Measurements from ENCODE around the gene DCAKD.

DCAKD gene

GRCh38 chr17:45022288-45022648, 29.2 kb downstream of the DCAKD start:
- no peak for DNase-seq (ENCODE audit: low read depth)
- TF ChIP-seq MYC (IDR thresholded peaks at IDR 0.05; ENCODE audit: low read depth, low read length), result no peak
- TF ChIP-seq CTCF (IDR thresholded peaks at IDR 0.05; ENCODE audit: low read depth, low read length), result no peak
- no peak for TF ChIP-seq MAX (IDR thresholded peaks at IDR 0.05; ENCODE audit: low read depth, low read length)
- no peak for TF ChIP-seq POLR2A (IDR thresholded peaks at IDR 0.05; ENCODE audit: extremely low read depth, insufficient read length)
- H3K4me3 ChIP-seq (ENCODE audit: low read depth, low read length), result no peak overlapping the region

DNA sequence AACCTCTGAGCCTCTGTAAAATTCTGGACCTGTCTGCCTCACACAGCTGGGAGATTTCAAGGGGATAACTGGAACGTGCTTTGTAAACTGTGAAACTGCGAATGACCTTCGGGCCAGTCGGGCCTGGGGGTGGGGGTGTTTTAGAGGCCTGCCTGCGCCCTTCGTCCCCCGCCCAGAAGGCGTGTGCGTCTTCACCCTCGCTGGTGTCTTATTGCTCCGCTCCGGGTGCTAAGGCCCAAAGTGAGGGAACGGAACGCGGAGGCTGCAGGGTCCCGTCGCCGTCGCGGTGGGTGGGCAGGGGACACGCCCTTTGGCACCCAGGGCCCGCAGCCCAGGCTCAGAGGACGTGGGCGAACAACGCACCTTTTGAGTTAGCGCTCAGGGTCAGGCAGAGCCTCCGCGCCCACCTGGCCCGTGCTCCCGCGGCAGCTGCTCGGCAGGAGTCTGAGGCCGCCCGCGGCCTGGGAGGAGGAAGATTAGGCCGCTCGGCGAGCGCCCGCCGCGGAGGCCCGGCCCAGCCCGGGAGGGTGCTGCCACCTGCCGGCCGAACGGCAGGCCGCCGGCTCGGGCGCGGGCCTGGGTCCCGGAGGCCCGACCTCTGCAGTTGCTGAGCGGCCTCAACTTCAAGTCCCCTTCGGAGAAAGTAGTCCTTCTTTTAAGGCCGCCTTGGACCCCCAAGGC, 29.7 kb downstream of the DCAKD start:
- no peak overlapping the region for H3K4me3 ChIP-seq (ENCODE audit: low read depth, low read length)
- peak; percentile 69 for DNase-seq (ENCODE audit: low read depth)
- TF ChIP-seq POLR2A (IDR thresholded peaks at IDR 0.05; ENCODE audit: extremely low read depth, insufficient read length), result no peak
- TF ChIP-seq MAX (IDR thresholded peaks at IDR 0.05; ENCODE audit: low read depth, low read length), result peak; percentile 14; the same call in 1 of the 2 replicates
- TF ChIP-seq MYC (IDR thresholded peaks at IDR 0.05; ENCODE audit: low read depth, low read length), result peak; percentile 38; the same call in 1 of the 2 replicates
- peak; percentile 52 for TF ChIP-seq CTCF (IDR thresholded peaks at IDR 0.05; ENCODE audit: low read depth, low read length)

DNA sequence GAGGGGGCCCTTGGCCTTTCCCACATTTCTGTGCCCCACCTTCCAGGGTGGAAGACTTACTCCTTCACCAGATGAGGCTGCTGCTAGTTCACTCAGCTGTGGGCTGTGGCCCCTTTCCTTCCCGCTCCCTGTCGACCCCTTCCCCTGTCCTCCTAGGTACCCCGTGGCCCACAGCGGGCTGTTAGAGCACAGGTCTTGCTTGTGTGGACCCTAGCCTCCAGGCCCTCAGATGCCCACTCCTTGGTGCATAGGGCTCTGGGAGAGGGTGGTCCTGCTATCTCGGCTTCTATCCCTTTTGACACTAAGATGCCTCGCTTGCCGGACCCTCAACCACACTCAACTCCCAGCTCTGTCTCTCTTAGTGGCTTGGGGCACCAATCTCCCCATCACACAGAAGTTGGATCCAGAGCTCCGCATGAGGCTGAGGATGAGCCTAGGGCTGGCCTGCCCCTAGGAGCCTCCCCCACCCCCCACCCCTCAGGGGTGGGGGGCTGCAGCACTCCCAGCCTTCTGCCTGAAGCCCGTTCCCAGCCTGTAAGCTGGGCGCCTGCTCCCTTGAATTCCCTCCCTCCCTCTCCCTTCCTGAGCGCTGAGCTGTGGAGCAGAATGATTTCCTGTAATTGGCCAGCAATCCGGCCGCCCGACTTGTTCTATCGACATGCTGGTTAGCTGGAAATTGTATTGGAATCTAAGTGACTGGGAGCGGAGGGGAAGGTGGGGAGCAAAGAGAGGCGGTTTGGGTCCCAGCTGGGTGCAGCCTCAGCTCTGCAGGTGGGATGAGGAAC, 30.9 kb downstream of the DCAKD start:
- H3K4me3 ChIP-seq (ENCODE audit: low read depth, low read length), result no peak overlapping the region
- DNase-seq (ENCODE audit: low read depth), result no peak
- TF ChIP-seq POLR2A (IDR thresholded peaks at IDR 0.05; ENCODE audit: extremely low read depth, insufficient read length), result no peak
- TF ChIP-seq MYC (IDR thresholded peaks at IDR 0.05; ENCODE audit: low read depth, low read length), result no peak
- TF ChIP-seq CTCF (IDR thresholded peaks at IDR 0.05; ENCODE audit: low read depth, low read length), result no peak
- no peak for TF ChIP-seq MAX (IDR thresholded peaks at IDR 0.05; ENCODE audit: low read depth, low read length)

GRCh38 chr17:45018848-45019711, 32.4 kb downstream of the DCAKD start:
- no peak overlapping the region for H3K4me3 ChIP-seq (ENCODE audit: low read depth, low read length)
- peak; percentile 59 for DNase-seq (ENCODE audit: low read depth)
- TF ChIP-seq MAX (IDR thresholded peaks at IDR 0.05; ENCODE audit: low read depth, low read length), result no peak
- peak; percentile 34 for TF ChIP-seq CTCF (IDR thresholded peaks at IDR 0.05; ENCODE audit: low read depth, low read length)

DNA sequence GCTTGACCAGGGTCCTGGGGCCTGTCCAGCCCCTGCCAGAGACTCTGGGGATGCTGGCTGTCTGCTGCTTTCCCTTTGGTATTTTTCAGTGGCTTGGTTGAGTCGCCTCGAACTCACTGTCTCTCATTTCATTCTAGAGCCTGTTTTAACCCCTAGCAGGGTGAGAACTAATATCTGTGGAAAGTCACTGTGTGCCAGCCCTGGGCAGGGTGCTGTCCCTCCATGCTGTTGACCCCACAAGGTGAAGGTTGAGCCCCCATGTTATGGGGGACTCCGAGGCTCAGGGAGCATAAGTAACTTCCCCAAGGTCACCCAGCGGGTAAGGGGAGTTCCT, 33.0 kb downstream of the DCAKD start:
- no peak overlapping the region for H3K4me3 ChIP-seq (ENCODE audit: low read depth, low read length)
- DNase-seq (ENCODE audit: low read depth), result no peak
- TF ChIP-seq MAX (IDR thresholded peaks at IDR 0.05; ENCODE audit: low read depth, low read length), result no peak
- no peak for TF ChIP-seq POLR2A (IDR thresholded peaks at IDR 0.05; ENCODE audit: extremely low read depth, insufficient read length)
- no peak for TF ChIP-seq MYC (IDR thresholded peaks at IDR 0.05; ENCODE audit: low read depth, low read length)
- no peak for TF ChIP-seq CTCF (IDR thresholded peaks at IDR 0.05; ENCODE audit: low read depth, low read length)

All from NB4 (cell line).